Endothelial cell of umbilical vein (primary cell): Measurements from ENCODE around the gene PTGER4. TPM values are rescaled to one million over a fixed set of nuclear protein-coding genes. Genes with fewer than 3 reads are reported as not detected.

Source experiments
- BruUV-seq: library from RNA; stranded (reverse); fragments of 400-500 nt; replicated peaks from 2 replicates; lab custom pipeline; 2021; lab: Mats Ljungman, UMichigan
- CTCF ChIA-PET: fragments of 300-600, 350-600 bp; sonication (Branson Sonifier 250); formaldehyde crosslinking; loops from one replicate; lab custom pipeline; 2021; ENCODE audit warnings: antibody characterized with exemption, inconsistent platforms; lab: Charles Lee
- POLR2A ChIA-PET: fragments of 300-600, 350-600 bp; sonication (Branson Sonifier 250); formaldehyde crosslinking; loops from one replicate; lab custom pipeline; 2021; ENCODE audit warnings: antibody characterized with exemption, inconsistent platforms; lab: Charles Lee
- DNase-seq: peaks from one replicate; pipeline ENCODE4 v3.0.0-alpha.2; 2011; ENCODE audit warnings: low read depth, low spot score
- FAIRE-seq: peaks from 2 replicates; lab custom pipeline; 2011; peaks lifted over from hg19 to GRCh38; lab: Jason Lieb, UNC
- H2AFZ ChIP-seq: 2 replicates; pipeline ENCODE4 v1.6.0; 2012; ENCODE audit warnings: low read depth, low read length, control low read depth, inconsistent platforms
- H3K27ac ChIP-seq: 2 replicates; pipeline ENCODE4 v1.5.1; 2011; ENCODE audit warnings: low read depth, mild to moderate bottlenecking, control low read depth, low read length, moderate library complexity; ENCODE audit not compliant: insufficient read depth
- H3K27me3 ChIP-seq, 2 experiments: 2 replicates each; pipeline versions ENCODE4 v1.6.0 to v1.6.1; 2011; ENCODE audit warnings: low read length in 2 of 2, mixed read lengths in 1 of 2; ENCODE audit not compliant: control insufficient read depth in 2 of 2, insufficient read depth in 2 of 2
- H3K36me3 ChIP-seq, 2 experiments: 2 replicates in 1 of 2; 3 replicates in 1 of 2; pipeline ENCODE4 v1.5.1; 2011; ENCODE audit warnings: low read length in 2 of 2, mild to moderate bottlenecking in 1 of 2, moderate library complexity in 1 of 2; ENCODE audit not compliant: control insufficient read depth in 2 of 2, insufficient read depth in 2 of 2; ENCODE audit errors: extremely low read depth in 1 of 2
- H3K4me1 ChIP-seq: 3 replicates; pipeline ENCODE4 v1.5.1; 2011; ENCODE audit warnings: mild to moderate bottlenecking, low read length; ENCODE audit not compliant: control insufficient read depth, insufficient read depth; ENCODE audit errors: extremely low read depth
- H3K4me2 ChIP-seq: 2 replicates; pipeline ENCODE4 v1.6.1; 2011; ENCODE audit warnings: low read length, control low read depth, mixed read lengths; ENCODE audit not compliant: insufficient read depth
- H3K4me3 ChIP-seq, 3 experiments: fragments of 200-600 bp in 1 of 3; sonication (generic), shearing (Covaris generic) in 1 of 3; replicated peaks in 1 of 3; 2 replicates each; pipeline ENCODE4 v1.5.1; 2011 to 2016; ENCODE audit warnings: control low read depth in 3 of 3, low read length in 3 of 3, mild to moderate bottlenecking in 2 of 3, inconsistent platforms in 1 of 3, low read depth in 1 of 3, moderate library complexity in 1 of 3; ENCODE audit not compliant: insufficient read depth in 1 of 3
- H3K79me2 ChIP-seq: 2 replicates; pipeline ENCODE4 v1.6.0; 2012; ENCODE audit warnings: low read length, inconsistent platforms; ENCODE audit not compliant: control insufficient read depth, insufficient read depth
- H3K9ac ChIP-seq: replicated peaks from 2 replicates; pipeline ENCODE3; 2011; ENCODE audit warnings: low read length, control low read depth; ENCODE audit not compliant: insufficient read depth; ENCODE audit errors: extremely low read depth
- H3K9me1 ChIP-seq: replicated peaks from 3 replicates; pipeline ENCODE4 v1.6.0; 2011; ENCODE audit warnings: mild to moderate bottlenecking, low read length; ENCODE audit not compliant: control insufficient read depth, insufficient read depth; ENCODE audit errors: extremely low read depth
- H3K9me3 ChIP-seq: replicated peaks from 2 replicates; pipeline ENCODE4 v1.5.1; 2012; ENCODE audit warnings: low read length, inconsistent platforms; ENCODE audit not compliant: control insufficient read depth, insufficient read depth
- H4K20me1 ChIP-seq: replicated peaks from 2 replicates; pipeline ENCODE3; 2011; ENCODE audit warnings: mild to moderate bottlenecking, low read length; ENCODE audit not compliant: control insufficient read depth, insufficient read depth; ENCODE audit errors: extremely low read depth
- EZH2 ChIP-seq: IDR thresholded peaks from 2 replicates; pipeline ENCODE4 v1.6.1; 2012; ENCODE audit warnings: borderline replicate concordance, low read depth, mild to moderate bottlenecking, moderate library complexity, low read length, inconsistent platforms; ENCODE audit not compliant: severe bottlenecking
- FOS ChIP-seq: IDR thresholded peaks from 2 replicates; pipeline ENCODE4 v1.6.1; 2011; ENCODE audit warnings: mild to moderate bottlenecking, low read length, moderate library complexity, borderline replicate concordance; ENCODE audit not compliant: insufficient read depth
- GATA2 ChIP-seq: IDR thresholded peaks from 2 replicates; pipeline ENCODE4 v1.7.0; 2011; ENCODE audit warnings: low read depth, mild to moderate bottlenecking, moderate library complexity, mixed read lengths, low read length; ENCODE audit not compliant: insufficient read length, insufficient read depth
- JUN ChIP-seq: IDR thresholded peaks from 2 replicates; pipeline ENCODE4 v1.6.1; 2011; ENCODE audit warnings: borderline replicate concordance, low read depth; ENCODE audit not compliant: insufficient read length, insufficient read depth
- MAX ChIP-seq: IDR thresholded peaks from 2 replicates; pipeline ENCODE4 v1.6.1; 2011; ENCODE audit not compliant: insufficient read depth, insufficient read length
- MYC ChIP-seq: IDR thresholded peaks from one replicate; pipeline ENCODE4 v1.6.1; 2011; ENCODE audit warnings: mild to moderate bottlenecking, low read depth, low read length
- POLR2A ChIP-seq: IDR thresholded peaks from 2 replicates; pipeline ENCODE4 v1.6.1; 2012; ENCODE audit warnings: low read depth, mild to moderate bottlenecking, control low read depth, low read length
- POLR2AphosphoS5 ChIP-seq: IDR thresholded peaks from 2 replicates; pipeline ENCODE4 v1.6.1; 2012; ENCODE audit warnings: low read depth, mild to moderate bottlenecking, control low read depth, low read length, moderate library complexity; ENCODE audit not compliant: insufficient read depth
- dilution Hi-C: fragments of 300-500 bp; cut with MboI; formaldehyde crosslinking; loops from one replicate; pipeline ENCODE4 v1.15.0; 2019; ENCODE audit warnings: low sequenced_read_pairs; ENCODE audit not compliant: extremely low pct_ligation_motif_present
- intact Hi-C: fragments of 100-400 bp; cut with micrococcal nuclease; formaldehyde crosslinking; loops from one replicate; pipeline ENCODE4 v1.10.0; 2022
- polyA plus RNA-seq, 4 experiments: library from polyadenylated mRNA; depleted of rRNA in 3 of 4; stranded (reverse) in 3 of 4; unstranded in 1 of 4; fragments of >200 nt; gene quantifications; 2 replicates each; pipeline versions ENCODE4 v1.2.1 to v1.2.3, GENCODE V29; 2011 to 2012; ENCODE audit warnings: missing spikeins in 1 of 4
- total RNA-seq: library from RNA; stranded (reverse); gene quantifications from 2 replicates; pipeline ENCODE4 v1.2.3, GENCODE V29; 2021
- TF ChIP-seq, protein P1 (sequence below), 2 donors: IDR thresholded peaks; 1 replicate in 1 of 2; 2 replicates in 1 of 2; pipeline ENCODE4 v1.5.1; 2011; ENCODE audit warnings: low read length in 2 of 2, mild to moderate bottlenecking in 2 of 2, moderate library complexity in 2 of 2, control low read depth in 1 of 2, inconsistent platforms in 1 of 2, low read depth in 1 of 2; ENCODE audit not compliant: insufficient read depth in 1 of 2; ENCODE audit errors: extremely low read depth in 1 of 2

The PTGER4 gene
- total and polyA plus RNA-seq, 2 donors (not counting 3 experiments of a cell fraction or from before 2014, with no cell fraction given) = 23.6 to 37.4 TPM

GRCh38 chr5:40682154-40683017, 2.7 kb downstream of the PTGER4 start:
- POLR2A ChIA-PET = interaction anchor here (1.4 kb wide), 1 partner anchor 479 kb away, joined by 4 read pairs; no protein-coding TSS in a partner anchor
- TF ChIP-seq POLR2AphosphoS5 (no peak), EZH2 (no peak)
- DNase-seq (peak; percentile 68), FAIRE-seq (peak; percentile 38)
- dilution Hi-C loops (no loop called here), intact Hi-C loops (loop anchor here (2.0 to 5.0 kb wide), 2 partner anchors 215 to 636 kb away; no protein-coding TSS in a partner anchor)
- Histone ChIP-seq H3K36me3 (peaks cover 0 to 8% of the 10 kb centered on the region in 2 experiments), H3K4me3 (peak overlapping the region; percentile 71 to 98 (median 97)), H3K4me2 (peak overlapping the region; percentile 99), H3K79me2 (peaks cover 90% of the 10 kb centered on the region), H3K27ac (peak overlapping the region; percentile 67), H2AFZ (peak overlapping the region; percentile 16), H4K20me1 (no peaks in the 10 kb centered on the region), H3K9me1 (no peaks in the 10 kb centered on the region), H3K9ac (peak overlapping the region; percentile 92), H3K4me1 (peaks cover 43% of the 10 kb centered on the region), H3K27me3 (no peaks in the 10 kb centered on the region), H3K9me3 (no peaks in the 10 kb centered on the region)
- BruUV-seq = no TSS peak
- CTCF ChIA-PET = interaction anchor here (1.4 to 8.5 kb wide), 5 partner anchors 53 to 968 kb away, joined by 4 to 93 read pairs (median 62); no protein-coding TSS in a partner anchor

DNA sequence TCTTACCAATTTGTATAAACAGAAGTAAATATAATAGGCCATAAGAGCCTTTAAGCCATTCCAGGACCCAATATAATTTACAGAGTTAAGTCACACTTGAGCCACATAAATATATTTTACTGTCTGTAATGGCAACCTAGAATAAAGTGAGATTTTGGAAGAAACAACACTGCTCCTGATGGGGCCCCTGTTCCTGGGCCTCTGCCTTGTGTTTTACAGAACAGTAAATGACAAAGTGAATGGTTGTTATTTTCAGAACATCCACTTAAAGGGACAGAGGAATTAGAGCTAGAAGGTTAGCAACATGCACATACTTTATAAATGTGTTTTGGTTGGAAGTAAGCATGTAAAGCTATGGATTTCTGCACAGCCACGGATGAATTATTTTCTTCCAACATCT, 3.6 kb downstream of the PTGER4 start:
- Histone ChIP-seq H3K4me1 (peaks cover 42% of the 10 kb centered on the region), H3K79me2 (peaks cover 90% of the 10 kb centered on the region), H3K9me1 (no peaks in the 10 kb centered on the region), H3K27ac (peak overlapping the region; percentile 67), H3K36me3 (peaks cover 0 to 8% of the 10 kb centered on the region in 2 experiments), H3K4me2 (peak overlapping the region; percentile 99), H3K27me3 (no peaks in the 10 kb centered on the region), H3K4me3 (peak overlapping the region; percentile 71 to 98 (median 97)), H2AFZ (no peak overlapping the region), H3K9ac (peak overlapping the region; percentile 92), H3K9me3 (no peaks in the 10 kb centered on the region), H4K20me1 (no peaks in the 10 kb centered on the region)
- CTCF ChIA-PET = interaction anchor here (1.1 to 8.5 kb wide), 5 partner anchors 453 to 1102 kb away, joined by 4 to 93 read pairs (median 62); no protein-coding TSS in a partner anchor
- DNase-seq (no peak), FAIRE-seq (no peak)
- TF ChIP-seq FOS = no peak
- no peak for TF ChIP-seq MYC
- TF ChIP-seq, protein P1, sequence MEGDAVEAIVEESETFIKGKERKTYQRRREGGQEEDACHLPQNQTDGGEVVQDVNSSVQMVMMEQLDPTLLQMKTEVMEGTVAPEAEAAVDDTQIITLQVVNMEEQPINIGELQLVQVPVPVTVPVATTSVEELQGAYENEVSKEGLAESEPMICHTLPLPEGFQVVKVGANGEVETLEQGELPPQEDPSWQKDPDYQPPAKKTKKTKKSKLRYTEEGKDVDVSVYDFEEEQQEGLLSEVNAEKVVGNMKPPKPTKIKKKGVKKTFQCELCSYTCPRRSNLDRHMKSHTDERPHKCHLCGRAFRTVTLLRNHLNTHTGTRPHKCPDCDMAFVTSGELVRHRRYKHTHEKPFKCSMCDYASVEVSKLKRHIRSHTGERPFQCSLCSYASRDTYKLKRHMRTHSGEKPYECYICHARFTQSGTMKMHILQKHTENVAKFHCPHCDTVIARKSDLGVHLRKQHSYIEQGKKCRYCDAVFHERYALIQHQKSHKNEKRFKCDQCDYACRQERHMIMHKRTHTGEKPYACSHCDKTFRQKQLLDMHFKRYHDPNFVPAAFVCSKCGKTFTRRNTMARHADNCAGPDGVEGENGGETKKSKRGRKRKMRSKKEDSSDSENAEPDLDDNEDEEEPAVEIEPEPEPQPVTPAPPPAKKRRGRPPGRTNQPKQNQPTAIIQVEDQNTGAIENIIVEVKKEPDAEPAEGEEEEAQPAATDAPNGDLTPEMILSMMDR (IDR thresholded peaks at IDR 0.05; ENCODE audit: extremely low read depth in 1 of 2, insufficient read depth in 1 of 2, low read depth in 1 of 2, low read length in 2 of 2) = no peak
- no peak for TF ChIP-seq GATA2
- TF ChIP-seq MAX = no peak
- TF ChIP-seq JUN = no peak
- TF ChIP-seq POLR2A = no peak
- no peak for TF ChIP-seq EZH2
- no peak for TF ChIP-seq POLR2AphosphoS5
- dilution Hi-C loops (no loop called here), intact Hi-C loops (loop anchor here (2.0 to 5.0 kb wide), 2 partner anchors 216 to 637 kb away; no protein-coding TSS in a partner anchor)
- POLR2A ChIA-PET = interaction anchor here (0.6 to 1.2 kb wide), 5 partner anchors 19 to 485 kb away, joined by 3 to 9 read pairs (median 4); no protein-coding TSS in a partner anchor
- no TSS peak for BruUV-seq
